KG1 (cell line): ENCODE measurements around the gene RIC1.
"Not testable (repeated sequence)": the region's sequence is repeated elsewhere in the genome, so short reads cannot be mapped to it uniquely, and the experiment has no call there.

Experiments
- DNase-seq: peaks from one replicate; lab custom pipeline; 2025; lab: John Stamatoyannopoulos, UW

Gene RIC1

GRCh38 chr9:5786370-5787127 lies 157.6 kb downstream of the RIC1 start:
- DNase-seq = no peak

GRCh38 chr9:5787220-5787619 lies 158.3 kb downstream of the RIC1 start:
- no peak for DNase-seq

DNA sequence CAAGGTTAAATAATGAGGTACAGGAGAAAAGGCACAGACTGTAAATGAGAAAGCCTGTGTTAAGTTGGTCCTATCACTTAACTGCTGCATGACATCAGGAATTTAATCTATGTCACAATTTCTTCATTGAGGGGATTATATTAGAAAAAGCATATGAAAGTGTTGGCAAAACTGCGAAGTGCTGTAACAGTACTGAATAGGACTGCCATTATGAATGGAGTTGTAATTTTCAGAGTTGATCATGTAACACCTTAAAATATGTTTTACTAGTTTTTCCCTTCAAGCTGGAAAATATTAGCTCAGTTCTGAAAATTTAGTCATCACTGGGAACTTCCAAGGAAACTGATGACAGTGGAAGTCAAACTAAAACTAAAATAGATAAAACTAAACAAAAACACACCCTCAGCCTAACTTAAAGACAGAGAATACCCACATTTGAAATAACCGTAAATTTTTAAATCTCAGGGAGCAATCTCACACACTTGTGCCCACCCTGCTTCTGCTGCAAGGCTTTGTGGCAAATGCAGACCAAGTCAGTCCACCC lies 158.9 kb downstream of the RIC1 start:
- no peak for DNase-seq

- DNase-seq = no peak
Observed at GRCh38 chr9:5789489-5789888, 160.6 kb downstream of the RIC1 start.

DNA sequence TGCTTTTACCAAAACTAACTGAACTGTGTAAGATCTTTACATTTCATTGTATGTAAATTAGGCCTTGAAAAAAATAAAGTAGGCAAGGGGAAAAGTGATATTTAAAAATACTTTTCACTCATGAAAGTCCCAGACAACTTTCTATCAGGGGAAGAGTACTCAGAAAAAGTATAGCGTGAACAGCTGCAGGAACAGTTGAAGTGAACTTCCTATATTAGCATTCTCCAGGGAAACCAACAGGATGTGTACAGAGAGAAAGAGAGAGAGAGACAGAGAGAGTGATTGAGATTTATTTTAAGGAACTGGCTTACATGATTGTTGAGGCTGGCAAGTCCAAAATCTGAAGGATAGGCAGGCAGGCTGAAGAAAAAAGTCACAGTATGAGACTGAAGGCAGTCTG lies 162.0 kb downstream of the RIC1 start:
- no peak for DNase-seq

GRCh38 chr9:5791870-5792269 lies 163.0 kb downstream of the RIC1 start:
- DNase-seq = no peak

GRCh38 chr9:5793812-5794211 lies 164.9 kb downstream of the RIC1 start:
- DNase-seq = no peak

DNA sequence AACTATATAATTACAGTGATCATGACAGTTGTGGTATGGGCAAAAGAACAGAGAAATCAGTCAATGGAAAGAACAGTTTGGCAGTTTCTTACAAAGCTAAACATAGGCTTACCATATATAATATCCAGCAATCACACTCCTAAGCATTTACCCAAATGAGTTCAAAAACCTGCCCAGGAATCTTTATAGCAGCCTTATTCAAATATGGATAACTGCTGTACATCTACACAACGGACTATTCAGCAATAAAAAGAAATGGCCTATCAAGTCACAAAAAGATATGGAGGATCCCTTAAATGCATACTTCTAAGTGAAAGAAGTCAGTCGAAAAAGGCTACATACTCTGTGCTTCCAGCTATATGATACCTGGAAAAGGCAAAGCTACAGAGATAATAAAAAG lies 167.4 kb downstream of the RIC1 start:
- no peak for DNase-seq

DNA sequence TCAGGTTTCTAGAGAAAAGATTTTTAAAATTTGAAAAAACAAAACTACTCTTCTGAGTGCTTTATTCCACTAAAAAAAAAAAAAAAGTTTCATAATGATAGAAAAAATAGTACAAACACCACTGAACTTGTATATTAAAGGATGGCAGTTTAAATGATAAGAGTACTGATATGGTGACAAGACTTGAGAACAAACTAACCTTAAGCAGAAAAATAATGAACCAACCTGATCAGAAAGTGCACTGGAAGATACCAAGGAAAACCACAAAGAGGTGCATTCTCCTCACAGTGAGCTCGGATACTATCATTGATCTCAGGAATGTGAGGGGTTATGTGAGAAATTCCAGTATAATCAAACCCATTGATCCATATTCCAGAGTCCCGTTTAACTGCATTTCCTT lies 169.7 kb downstream of the RIC1 start:
- no peak for DNase-seq

- DNase-seq = no peak
Observed at GRCh38 chr9:5799314-5799713, 170.4 kb downstream of the RIC1 start.

DNA sequence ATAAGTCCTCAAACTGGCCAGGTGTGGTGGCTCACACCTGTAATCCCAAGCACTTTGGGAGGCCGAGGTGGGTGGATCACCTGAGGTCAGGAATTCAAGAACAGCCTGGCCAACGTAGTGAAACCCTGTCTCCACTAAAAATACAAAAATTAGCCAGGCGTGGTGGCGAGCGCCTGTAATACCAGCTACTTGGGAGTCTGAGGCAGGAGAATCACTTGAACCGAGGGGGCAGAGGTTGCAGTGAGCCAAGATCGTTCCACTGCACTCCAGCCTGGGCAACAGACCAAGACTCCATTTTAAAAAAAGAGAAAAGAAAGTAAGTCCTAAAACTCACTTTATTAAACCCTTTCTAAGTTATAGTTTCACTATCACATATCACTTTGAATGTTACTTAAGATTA lies 171.5 kb downstream of the RIC1 start:
- DNase-seq = not testable (repeated sequence)

- DNase-seq = no peak
Observed at GRCh38 chr9:5800969-5801738, 172.2 kb downstream of the RIC1 start.

DNA sequence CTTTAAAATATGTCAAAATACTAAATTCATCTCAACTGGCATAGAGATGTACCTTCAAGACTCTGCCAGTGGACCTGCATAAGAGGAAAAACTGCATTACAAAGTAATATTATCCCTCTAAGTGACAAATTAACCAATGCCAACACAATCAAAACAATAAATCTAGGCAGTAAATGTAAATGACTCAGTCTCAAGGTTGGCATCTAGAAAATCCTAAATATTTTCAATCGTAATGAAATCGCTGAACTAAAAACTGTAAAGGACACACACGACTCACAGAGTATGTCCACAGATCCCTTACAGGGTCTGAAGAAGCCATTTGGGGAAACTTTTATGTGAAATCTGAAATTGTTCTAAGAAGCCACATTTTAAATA lies 172.8 kb downstream of the RIC1 start:
- DNase-seq = no peak

DNA sequence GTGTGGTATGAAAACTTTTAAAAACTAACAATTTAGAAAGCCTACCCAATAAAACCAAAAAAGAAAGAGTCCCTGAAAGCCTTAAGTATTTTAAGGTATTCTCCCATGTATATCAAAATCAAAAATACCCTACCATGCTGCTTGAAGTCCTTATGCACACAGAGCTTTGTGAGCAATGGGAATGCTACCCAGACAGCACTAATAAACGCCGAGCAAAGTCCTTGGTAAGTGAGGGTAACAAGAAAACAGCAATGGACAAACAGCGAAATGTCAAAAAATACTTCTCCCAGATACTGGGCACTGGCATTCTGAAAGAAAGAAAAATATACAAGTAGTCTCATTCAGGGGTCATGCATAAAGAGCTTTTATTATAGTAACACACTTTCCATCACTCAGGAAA lies 176.6 kb downstream of the RIC1 start:
- no peak for DNase-seq

DNA sequence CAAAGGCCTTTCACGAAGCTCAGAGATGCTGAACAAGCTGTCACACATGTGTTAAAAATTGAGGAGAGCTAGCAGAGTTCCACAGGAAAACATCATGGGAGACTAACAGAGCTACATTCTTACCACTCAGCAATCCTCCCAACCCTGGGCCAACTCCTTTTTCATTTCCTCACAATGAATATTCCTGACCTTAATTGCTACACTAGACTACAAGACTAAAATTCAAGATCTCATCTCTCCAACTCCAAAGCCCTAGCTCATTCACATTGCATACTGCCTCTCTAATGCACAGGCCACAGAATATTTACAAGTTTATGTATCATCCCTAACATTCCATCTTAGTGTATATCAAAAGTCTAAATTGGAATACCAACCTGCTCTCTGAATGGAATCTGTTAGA lies 182.8 kb downstream of the RIC1 start:
- no peak for DNase-seq

GRCh38 chr9:5813824-5814223 lies 184.9 kb downstream of the RIC1 start:
- DNase-seq = no peak

- DNase-seq = no peak
Observed at GRCh38 chr9:5815461-5815860, 186.6 kb downstream of the RIC1 start.

DNA sequence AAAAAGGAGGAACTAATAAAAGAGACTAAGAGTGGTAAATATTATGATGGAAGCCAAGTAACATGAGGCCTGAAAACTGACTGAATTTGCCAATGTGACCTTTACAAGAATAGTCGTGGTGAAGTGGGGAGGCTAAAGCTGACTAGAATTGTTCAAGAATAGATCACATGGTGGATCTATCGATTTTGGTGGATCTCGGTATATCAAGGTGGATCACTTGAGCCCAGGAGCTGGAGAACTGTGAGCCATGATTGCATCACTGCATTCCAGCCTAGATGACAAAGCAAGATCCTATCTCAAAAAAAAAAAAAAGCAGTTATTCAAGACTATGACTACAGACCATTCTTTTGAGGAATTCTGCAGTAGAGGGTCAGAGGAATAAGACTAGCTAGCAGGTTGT lies 189.0 kb downstream of the RIC1 start:
- no peak for DNase-seq

DNA sequence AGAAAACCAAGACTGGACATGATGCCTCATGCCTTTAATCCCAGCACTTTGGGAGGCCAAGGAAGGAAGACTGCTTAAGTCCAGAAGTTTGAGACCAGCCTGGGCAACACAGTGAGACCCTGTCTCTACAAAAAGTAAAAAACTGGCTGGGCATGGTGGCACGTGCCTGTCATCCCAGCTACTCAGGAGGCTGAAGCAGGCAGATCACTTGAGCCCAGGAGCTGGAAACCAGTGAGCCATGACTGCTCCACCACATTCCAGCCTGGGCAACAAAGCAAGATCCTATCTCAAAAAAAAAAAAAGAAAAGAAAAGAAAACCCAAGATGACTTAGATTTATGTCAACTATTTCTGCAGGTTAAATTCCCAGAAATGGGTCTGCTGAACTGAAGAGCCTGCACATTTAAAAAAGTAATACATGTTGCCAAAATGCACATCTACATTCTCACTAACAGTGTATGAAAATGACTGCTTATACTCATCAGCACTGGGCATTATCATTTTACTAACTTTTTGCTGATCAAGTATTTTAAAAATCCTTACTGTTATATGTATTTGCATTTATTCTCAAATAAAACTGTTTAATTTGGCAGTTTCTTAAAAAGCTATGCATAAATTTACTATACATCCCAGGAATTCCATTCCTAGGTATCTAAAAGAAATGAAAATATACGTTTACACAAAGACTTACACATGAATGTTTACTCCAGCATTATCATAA lies 189.7 kb downstream of the RIC1 start:
- DNase-seq = no peak

GRCh38 chr9:5819174-5819573 lies 190.3 kb downstream of the RIC1 start:
- DNase-seq = no peak

DNA sequence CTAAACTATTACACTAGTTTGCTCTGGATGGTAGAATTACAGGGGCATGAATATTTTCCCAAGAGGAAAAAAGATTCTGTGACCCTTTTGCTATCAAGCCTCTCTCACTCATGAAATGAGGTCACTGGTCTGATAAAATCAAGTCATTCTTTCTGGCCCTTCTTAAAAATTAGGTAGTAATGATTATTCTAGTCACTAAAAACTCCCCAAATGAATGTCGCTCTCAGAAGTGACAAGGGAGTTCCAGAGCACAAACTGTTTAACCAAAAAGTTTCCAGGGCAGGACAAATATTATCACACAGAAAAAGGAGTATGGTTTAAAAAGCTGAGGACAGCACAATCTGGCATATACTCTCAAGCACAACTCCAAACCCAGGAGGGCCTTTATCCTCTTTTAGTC lies 191.5 kb downstream of the RIC1 start:
- DNase-seq = no peak

- no peak for DNase-seq
Observed at GRCh38 chr9:5825223-5825622, 196.3 kb downstream of the RIC1 start.
